Measurements from ENCODE around the gene CACNB2.

Gene CACNB2

DNA sequence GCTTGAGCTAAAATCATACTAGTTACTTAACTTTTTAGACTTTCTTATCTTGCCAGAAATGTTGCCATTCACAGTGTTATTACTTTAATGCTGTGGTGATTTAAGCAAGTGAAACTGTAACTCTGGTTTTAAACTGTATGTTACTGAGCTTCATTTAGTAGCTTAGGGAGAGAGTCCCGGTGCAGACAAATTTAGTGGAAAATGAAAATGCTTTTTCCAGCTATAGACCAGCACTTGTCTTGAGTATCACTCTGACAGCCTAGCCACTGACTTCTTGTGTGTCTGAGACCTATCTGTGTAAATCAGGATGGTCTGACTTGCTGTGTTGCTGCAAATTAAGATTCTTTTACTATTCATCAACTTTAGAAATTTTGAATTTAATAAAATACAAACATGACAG lies 200.8 kb downstream of the CACNB2 start:
- TF ChIP-seq MYC (IDR thresholded peaks at IDR 0.05; ENCODE audit: low read depth, low read length) (no peak), POLR2A (IDR thresholded peaks at IDR 0.05; ENCODE audit: extremely low read depth, insufficient read length) (no peak)
- TF ChIP-seq, protein P1, sequence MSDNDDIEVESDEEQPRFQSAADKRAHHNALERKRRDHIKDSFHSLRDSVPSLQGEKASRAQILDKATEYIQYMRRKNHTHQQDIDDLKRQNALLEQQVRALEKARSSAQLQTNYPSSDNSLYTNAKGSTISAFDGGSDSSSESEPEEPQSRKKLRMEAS (IDR thresholded peaks at IDR 0.05; ENCODE audit: low read depth, low read length), result no peak
- TF ChIP-seq, protein P2, sequence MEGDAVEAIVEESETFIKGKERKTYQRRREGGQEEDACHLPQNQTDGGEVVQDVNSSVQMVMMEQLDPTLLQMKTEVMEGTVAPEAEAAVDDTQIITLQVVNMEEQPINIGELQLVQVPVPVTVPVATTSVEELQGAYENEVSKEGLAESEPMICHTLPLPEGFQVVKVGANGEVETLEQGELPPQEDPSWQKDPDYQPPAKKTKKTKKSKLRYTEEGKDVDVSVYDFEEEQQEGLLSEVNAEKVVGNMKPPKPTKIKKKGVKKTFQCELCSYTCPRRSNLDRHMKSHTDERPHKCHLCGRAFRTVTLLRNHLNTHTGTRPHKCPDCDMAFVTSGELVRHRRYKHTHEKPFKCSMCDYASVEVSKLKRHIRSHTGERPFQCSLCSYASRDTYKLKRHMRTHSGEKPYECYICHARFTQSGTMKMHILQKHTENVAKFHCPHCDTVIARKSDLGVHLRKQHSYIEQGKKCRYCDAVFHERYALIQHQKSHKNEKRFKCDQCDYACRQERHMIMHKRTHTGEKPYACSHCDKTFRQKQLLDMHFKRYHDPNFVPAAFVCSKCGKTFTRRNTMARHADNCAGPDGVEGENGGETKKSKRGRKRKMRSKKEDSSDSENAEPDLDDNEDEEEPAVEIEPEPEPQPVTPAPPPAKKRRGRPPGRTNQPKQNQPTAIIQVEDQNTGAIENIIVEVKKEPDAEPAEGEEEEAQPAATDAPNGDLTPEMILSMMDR (IDR thresholded peaks at IDR 0.05; ENCODE audit: low read depth, low read length), result no peak
- H3K4me3 ChIP-seq (ENCODE audit: low read depth, low read length), result no peak overlapping the region
- no peak for DNase-seq (ENCODE audit: low read depth)

DNA sequence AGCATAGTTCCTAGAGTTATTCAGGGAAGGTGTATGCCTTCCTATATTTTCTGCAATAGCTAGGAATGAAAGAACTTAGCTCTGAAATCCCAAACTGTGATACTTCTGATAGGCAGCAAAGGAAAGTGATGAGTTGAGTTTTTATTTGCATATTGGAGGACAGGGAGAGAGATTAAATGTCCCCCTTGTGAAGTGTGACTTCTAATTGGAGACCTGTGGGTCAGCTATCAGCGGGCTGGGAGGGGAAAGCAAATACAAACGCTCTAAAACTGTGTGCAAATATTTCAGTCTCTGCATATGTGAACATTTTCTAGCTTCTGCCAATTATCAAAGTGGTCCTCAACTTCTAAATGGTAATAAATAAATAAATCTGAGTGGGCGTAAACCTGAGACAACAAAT lies 203.3 kb downstream of the CACNB2 start:
- TF ChIP-seq POLR2A (IDR thresholded peaks at IDR 0.05; ENCODE audit: extremely low read depth, insufficient read length), result no peak
- TF ChIP-seq, protein P1 (IDR thresholded peaks at IDR 0.05; ENCODE audit: low read depth, low read length), result no peak
- TF ChIP-seq, protein P2 (IDR thresholded peaks at IDR 0.05; ENCODE audit: low read depth, low read length), result no peak
- no peak for TF ChIP-seq MYC (IDR thresholded peaks at IDR 0.05; ENCODE audit: low read depth, low read length)
- no peak for DNase-seq (ENCODE audit: low read depth)
- no peak overlapping the region for H3K4me3 ChIP-seq (ENCODE audit: low read depth, low read length)

DNA sequence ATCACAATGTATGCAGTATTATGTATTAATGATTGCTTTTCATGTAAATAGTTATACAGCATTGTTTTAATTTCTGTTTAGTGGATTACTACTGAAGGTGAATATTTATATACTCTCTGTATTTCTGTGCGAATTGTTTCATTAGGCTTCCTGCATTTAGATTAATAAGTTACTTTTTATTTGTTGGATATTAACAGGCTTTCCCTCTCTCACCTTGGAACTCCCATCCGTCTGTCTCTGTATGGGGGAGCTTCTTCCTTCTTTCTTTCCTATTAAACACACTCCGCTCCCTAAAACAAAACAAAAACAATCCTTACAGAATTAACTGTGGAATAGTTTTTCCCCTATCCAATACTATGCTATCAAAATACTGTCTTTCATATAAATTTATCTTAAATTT lies 205.1 kb downstream of the CACNB2 start:
- DNase-seq (ENCODE audit: low read depth), result no peak
- TF ChIP-seq, protein P2 (IDR thresholded peaks at IDR 0.05; ENCODE audit: low read depth, low read length), result no peak
- no peak for TF ChIP-seq MYC (IDR thresholded peaks at IDR 0.05; ENCODE audit: low read depth, low read length)
- TF ChIP-seq, protein P1 (IDR thresholded peaks at IDR 0.05; ENCODE audit: low read depth, low read length), result no peak
- H3K4me3 ChIP-seq (ENCODE audit: low read depth, low read length), result no peak overlapping the region

DNA sequence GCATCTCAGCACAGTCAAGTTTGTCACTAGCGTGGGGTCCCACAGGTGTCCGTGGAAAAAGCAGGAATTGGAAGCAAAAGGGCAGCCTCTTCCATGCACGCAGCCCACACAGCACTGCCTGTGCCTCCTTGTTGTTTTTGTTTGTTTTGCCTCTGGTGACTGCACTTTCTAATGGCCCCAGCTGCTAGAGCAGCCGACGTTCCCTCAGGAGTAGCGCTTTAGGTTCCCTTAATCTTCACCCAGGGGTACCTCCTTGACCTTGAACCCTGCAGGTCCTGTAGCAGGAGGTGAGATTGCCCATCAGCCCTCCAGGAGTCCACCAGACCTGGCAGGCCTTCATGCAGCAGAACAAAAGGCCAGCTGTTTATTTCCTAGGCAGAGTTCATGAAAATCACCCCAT lies 210.1 kb downstream of the CACNB2 start:
- TF ChIP-seq MYC (IDR thresholded peaks at IDR 0.05; ENCODE audit: low read depth, low read length) (no peak), POLR2A (IDR thresholded peaks at IDR 0.05; ENCODE audit: extremely low read depth, insufficient read length) (no peak)
- TF ChIP-seq, protein P2 (IDR thresholded peaks at IDR 0.05; ENCODE audit: low read depth, low read length), result no peak
- TF ChIP-seq, protein P1 (IDR thresholded peaks at IDR 0.05; ENCODE audit: low read depth, low read length), result no peak
- DNase-seq (ENCODE audit: low read depth), result no peak
- no peak overlapping the region for H3K4me3 ChIP-seq (ENCODE audit: low read depth, low read length)

DNA sequence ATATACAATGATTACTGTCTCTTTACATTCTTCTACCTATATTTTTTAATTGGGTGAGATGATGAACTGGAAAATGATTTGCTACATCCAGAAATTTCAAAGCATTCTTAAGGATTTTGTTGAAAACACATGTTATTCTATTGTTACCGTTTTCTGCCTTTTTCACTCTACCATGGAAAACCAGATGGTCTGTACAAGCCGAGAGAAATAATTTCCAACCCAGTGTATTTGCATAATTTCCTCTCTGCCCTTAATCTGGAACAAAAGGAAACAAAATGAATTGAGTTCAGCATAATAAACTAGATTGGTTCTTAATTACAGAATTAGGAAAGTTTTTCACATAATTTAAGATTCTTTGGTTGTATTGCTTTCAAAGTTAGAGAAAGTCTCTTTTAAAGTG lies 211.2 kb downstream of the CACNB2 start:
- H3K4me3 ChIP-seq (ENCODE audit: low read depth, low read length), result no peak overlapping the region
- no peak for TF ChIP-seq POLR2A (IDR thresholded peaks at IDR 0.05; ENCODE audit: extremely low read depth, insufficient read length)
- TF ChIP-seq MYC (IDR thresholded peaks at IDR 0.05; ENCODE audit: low read depth, low read length), result no peak
- TF ChIP-seq, protein P1 (IDR thresholded peaks at IDR 0.05; ENCODE audit: low read depth, low read length), result no peak
- TF ChIP-seq, protein P2 (IDR thresholded peaks at IDR 0.05; ENCODE audit: low read depth, low read length), result no peak

DNA sequence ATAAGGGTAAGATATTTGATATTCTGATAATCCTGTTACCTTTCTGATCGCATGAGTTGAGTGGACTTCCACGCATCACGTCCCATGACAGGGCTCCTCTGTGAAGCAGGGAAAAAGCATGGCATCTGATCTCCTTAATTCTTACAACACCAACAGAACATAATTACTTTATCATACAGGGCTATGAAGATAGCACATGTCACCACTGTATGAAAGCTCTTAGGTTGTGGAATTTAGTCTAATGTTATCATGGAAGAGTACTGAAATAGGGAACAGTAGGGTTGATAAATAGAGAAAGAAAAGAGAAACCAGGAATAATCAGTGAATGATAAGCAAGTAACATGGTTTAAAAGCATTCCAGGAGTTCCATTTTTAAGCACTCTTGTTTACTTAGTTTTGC lies 212.0 kb downstream of the CACNB2 start:
- TF ChIP-seq, protein P2 (IDR thresholded peaks at IDR 0.05; ENCODE audit: low read depth, low read length), result no peak
- TF ChIP-seq, protein P1 (IDR thresholded peaks at IDR 0.05; ENCODE audit: low read depth, low read length), result no peak
- TF ChIP-seq MYC (IDR thresholded peaks at IDR 0.05; ENCODE audit: low read depth, low read length), result no peak
- no peak for TF ChIP-seq POLR2A (IDR thresholded peaks at IDR 0.05; ENCODE audit: extremely low read depth, insufficient read length)
- no peak overlapping the region for H3K4me3 ChIP-seq (ENCODE audit: low read depth, low read length)
- no peak for DNase-seq (ENCODE audit: low read depth)

More for the DNA sequence above, 211.2 kb downstream of the CACNB2 start:
- DNase-seq (ENCODE audit: low read depth), result no peak

Measured in NB4 (cell line).